HCT116 (cell line): Measurements from ENCODE around the gene PROM2. TPM values are rescaled to one million over a fixed set of nuclear protein-coding genes. Genes with fewer than 3 reads are reported as not detected.

Experiments used
- ATAC-seq: fragments of 200-7000 bp; cut with Tn5 transposase; 2 replicates; pipeline ENCODE4 v1.9.1; 2020; ENCODE audit warnings: mild to moderate bottlenecking, moderate library complexity
- BruUV-seq: library from RNA; stranded (reverse); fragments of 400-500 nt; replicated peaks from 2 replicates; lab custom pipeline; 2021; lab: Mats Ljungman, UMichigan
- CTCF ChIA-PET: fragments of 300-600 bp; sonication (Branson Sonifier 250); formaldehyde crosslinking; loops from one replicate; lab custom pipeline; 2021; ENCODE audit warnings: antibody characterized with exemption; lab: Charles Lee
- POLR2A ChIA-PET: fragments of 300-600, 350-600 bp; sonication (Branson Sonifier 250); formaldehyde crosslinking; loops from one replicate; lab custom pipeline; 2021; ENCODE audit warnings: antibody characterized with exemption; lab: Charles Lee
- RAD21 ChIA-PET, 2 experiments: fragments of 300-600 bp; sonication (Branson Sonifier 250); formaldehyde crosslinking; loops; one replicate each; lab custom pipeline; 2023; ENCODE audit warnings: low total read pairs in 2 of 2; ENCODE audit not compliant: uncharacterized antibody in 2 of 2, unreplicated experiment in 2 of 2, low non-redundant PET in 1 of 2; lab: Charles Lee
- DNase-seq: peaks from one replicate; pipeline ENCODE4 v3.0.0-alpha.2; 2010; ENCODE audit warnings: low read depth, low spot score
- H2AFZ ChIP-seq: fragments of 200-600 bp; shearing (Covaris generic), sonication (generic); 2 replicates; pipeline ENCODE4 v1.6.1; 2017; ENCODE audit warnings: low read depth, mixed run types, mixed read lengths, antibody characterized with exemption, low read length; ENCODE audit not compliant: poor library complexity, severe bottlenecking
- H3K27ac ChIP-seq: 2 replicates; pipeline ENCODE4 v1.5.1; 2012; ENCODE audit warnings: low read depth, low read length
- H3K27me3 ChIP-seq: fragments of 200-600 bp; sonication (generic); 2 replicates; pipeline ENCODE4 v1.6.1; 2016; ENCODE audit warnings: mixed run types, low read length, mixed read lengths; ENCODE audit not compliant: insufficient read depth
- H3K36me3 ChIP-seq, 2 experiments: fragments of 200-500 bp in 1 of 2; fragments of 200-600 bp in 1 of 2; sonication (Bioruptor generic) in 1 of 2; sonication (generic) in 1 of 2; 2 replicates each; pipeline versions ENCODE4 v1.5.1 to v1.6.1; 2014 to 2016; ENCODE audit warnings: low read length in 2 of 2, inconsistent platforms in 1 of 2, mixed read lengths in 1 of 2, mixed run types in 1 of 2; ENCODE audit not compliant: insufficient read depth in 2 of 2, control insufficient read depth in 1 of 2
- H3K4me1 ChIP-seq, 2 experiments: fragments of 200-600 bp in 1 of 2; sonication (generic) in 1 of 2; 2 replicates each; pipeline versions ENCODE4 v1.5.1 to v1.6.1; 2012 to 2017; ENCODE audit warnings: low read length in 2 of 2, inconsistent platforms in 1 of 2, mild to moderate bottlenecking in 1 of 2, mixed read lengths in 1 of 2, mixed run types in 1 of 2, moderate library complexity in 1 of 2; ENCODE audit not compliant: insufficient read depth in 2 of 2, control insufficient read depth in 1 of 2
- H3K4me2 ChIP-seq: fragments of 200-600 bp; sonication (generic); 2 replicates; pipeline ENCODE4 v1.6.1; 2017; ENCODE audit warnings: mixed run types, low read length, mixed read lengths
- H3K4me3 ChIP-seq, 2 experiments: fragments of 200-600 bp in 1 of 2; sonication (generic) in 1 of 2; replicated peaks in 1 of 2; 2 replicates each; pipeline ENCODE4 v1.5.1; 2011 to 2016; ENCODE audit warnings: low read length in 2 of 2, control low read depth in 1 of 2, low read depth in 1 of 2, mild to moderate bottlenecking in 1 of 2, mixed read lengths in 1 of 2, mixed run types in 1 of 2
- H3K79me2 ChIP-seq: fragments of 200-600 bp; sonication (generic); 2 replicates; pipeline ENCODE4 v1.6.1; 2017; ENCODE audit warnings: mild to moderate bottlenecking, mixed run types, low read length, moderate library complexity, mixed read lengths; ENCODE audit not compliant: insufficient read depth
- H3K9ac ChIP-seq: fragments of 200-600 bp; sonication (generic); 2 replicates; pipeline ENCODE4 v1.6.1; 2016; ENCODE audit warnings: low read length, mixed read lengths
- H3K9me2 ChIP-seq: fragments of 200-600 bp; sonication (generic), shearing (Covaris generic); 2 replicates; pipeline ENCODE4 v1.6.1; 2017; ENCODE audit warnings: mixed run types, mild to moderate bottlenecking, moderate library complexity; ENCODE audit not compliant: insufficient read depth
- H3K9me3 ChIP-seq, 2 experiments: fragments of 200-500 bp in 1 of 2; fragments of 200-600 bp in 1 of 2; sonication (Bioruptor generic) in 1 of 2; sonication (generic) in 1 of 2; 2 replicates each; pipeline ENCODE4 v1.6.1; 2014 to 2017; ENCODE audit warnings: low read length in 2 of 2, mixed read lengths in 2 of 2, inconsistent platforms in 1 of 2, low read depth in 1 of 2, mild to moderate bottlenecking in 1 of 2, mixed run types in 1 of 2, moderate library complexity in 1 of 2; ENCODE audit not compliant: control insufficient read depth in 1 of 2, insufficient read depth in 1 of 2
- H4K20me1 ChIP-seq: fragments of 200-600 bp; sonication (generic), shearing (Covaris generic); 2 replicates; pipeline ENCODE4 v1.6.1; 2017; ENCODE audit warnings: mixed run types, mild to moderate bottlenecking, moderate library complexity; ENCODE audit not compliant: insufficient read depth
- CBX3 ChIP-seq: IDR thresholded peaks from 2 replicates; pipeline ENCODE4 v1.6.1; 2012; ENCODE audit warnings: low read depth
- CEBPB ChIP-seq: IDR thresholded peaks from 2 replicates; pipeline ENCODE4 v1.6.1; 2012; ENCODE audit warnings: low read depth
- EZH2 ChIP-seq: fragments of 200-600 bp; sonication (generic); IDR thresholded peaks from 2 replicates; pipeline ENCODE4 v1.6.1; 2017; ENCODE audit warnings: antibody characterized with exemption, mixed run types
- EZH2phosphoT487 ChIP-seq: fragments of 200-600 bp; IDR thresholded peaks from 2 replicates; pipeline ENCODE4 v1.6.1; 2018; ENCODE audit warnings: antibody characterized with exemption, borderline replicate concordance
- FOSL1 ChIP-seq: IDR thresholded peaks from 2 replicates; pipeline ENCODE4 v1.6.1; 2012; ENCODE audit warnings: low read depth
- JUND ChIP-seq: IDR thresholded peaks from 2 replicates; pipeline ENCODE4 v1.6.1; 2012
- POLR2A ChIP-seq: IDR thresholded peaks from 2 replicates; pipeline ENCODE4 v1.7.0; 2011; ENCODE audit warnings: borderline replicate concordance; ENCODE audit not compliant: insufficient read depth, insufficient read length; ENCODE audit errors: extremely low read depth
- POLR2AphosphoS5 ChIP-seq: IDR thresholded peaks from 2 replicates; pipeline ENCODE4 v1.6.1; 2011; ENCODE audit warnings: mild to moderate bottlenecking, low read depth, low read length, moderate library complexity
- SP1 ChIP-seq: IDR thresholded peaks from 2 replicates; pipeline ENCODE4 v1.6.1; 2012; ENCODE audit warnings: low read depth
- TCF7L2 ChIP-seq: IDR thresholded peaks from 2 replicates; pipeline ENCODE4 v1.7.0; 2011; ENCODE audit warnings: borderline replicate concordance, inconsistent platforms; ENCODE audit not compliant: insufficient read depth, insufficient read length; ENCODE audit errors: extremely low read depth
- ZNF274 ChIP-seq: fragments of 200-500 bp; sonication (Bioruptor generic); IDR thresholded peaks from 2 replicates; pipeline ENCODE4 v1.6.1; 2014; ENCODE audit warnings: mild to moderate bottlenecking, low read depth, low read length, inconsistent platforms
- intact Hi-C: fragments of 100-400 bp; cut with micrococcal nuclease; formaldehyde crosslinking; loops from 2 replicates; pipeline ENCODE4 v1.10.0; 2022
- total RNA-seq: library from RNA; stranded (reverse); gene quantifications from one replicate; pipeline ENCODE4 v1.2.1, GENCODE V29; 2021; ENCODE audit not compliant: unreplicated experiment
- TF ChIP-seq, protein P1 (sequence below), 3 experiments: fragments of 200-600 bp in 1 of 3; sonication (generic) in 1 of 3; IDR thresholded peaks in 2 of 3; conservative IDR thresholded peaks in 1 of 3; 2 replicates each; pipeline ENCODE4 v1.5.1; 2012 to 2017; ENCODE audit warnings: low read depth in 2 of 3, low read length in 2 of 3, antibody characterized with exemption in 1 of 3, borderline replicate concordance in 1 of 3, control low read depth in 1 of 3, mild to moderate bottlenecking in 1 of 3, mixed read lengths in 1 of 3, mixed run types in 1 of 3, moderate library complexity in 1 of 3; ENCODE audit not compliant: insufficient read depth in 1 of 3
- TF ChIP-seq, protein P2 (sequence below): IDR thresholded peaks from 2 replicates; pipeline ENCODE4 v1.6.1; 2012; ENCODE audit warnings: low read depth
- TF ChIP-seq, protein P3 (sequence below): IDR thresholded peaks from 2 replicates; pipeline ENCODE4 v1.6.1; 2012

PROM2 gene
- total RNA-seq, 1 experiment from 2014 or later: 11.9 TPM

DNA sequence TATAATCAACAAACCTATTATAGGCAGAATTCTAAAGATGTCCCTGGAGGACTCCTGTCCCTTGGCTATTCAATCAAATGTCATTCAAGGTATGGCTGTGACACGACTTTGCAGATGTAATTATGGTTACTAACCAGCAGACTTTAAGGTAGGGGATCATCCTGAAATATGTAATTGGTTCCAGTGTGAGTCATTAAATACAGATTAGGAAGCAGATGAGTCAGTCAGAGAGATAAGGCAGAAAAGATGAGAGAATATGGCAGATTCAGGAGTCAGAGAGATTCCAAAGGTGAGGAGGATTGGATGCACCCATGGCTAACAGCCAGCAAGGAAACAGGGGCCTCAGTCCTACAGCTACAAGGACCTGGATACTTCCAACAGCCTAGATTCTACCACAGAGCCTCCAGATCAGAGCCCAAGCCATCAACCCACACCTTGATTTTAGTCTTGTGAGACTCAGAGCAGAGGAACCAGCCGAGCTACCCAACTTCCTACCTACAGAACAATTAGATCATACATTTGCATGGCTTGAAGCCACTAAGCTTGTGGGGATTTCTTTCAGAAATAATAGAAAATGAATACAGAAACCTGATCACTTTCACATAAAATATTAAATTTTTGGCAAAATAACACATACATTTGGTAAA is 11.2 kb upstream of the PROM2 start:
- ATAC-seq (no peak), DNase-seq (no peak)
- no peaks in the 10 kb centered on the region for H3K27me3 ChIP-seq
- ChIA-PET RAD21 (no interaction called here), CTCF (interaction anchor here (1.0 to 1.4 kb wide), 2 partner anchors 14 to 32 kb away, joined by 3 read pairs; no protein-coding TSS in a partner anchor), POLR2A (no interaction called here)
- no peaks in the 10 kb centered on the region for H4K20me1 ChIP-seq
- H3K9me2 ChIP-seq: no peaks in the 10 kb centered on the region
- no peaks in the 10 kb centered on the region for H3K36me3 ChIP-seq
- no peak overlapping the region for H3K27ac ChIP-seq
- intact Hi-C loops: no loop called here
- BruUV-seq: no TSS peak
- H3K79me2 ChIP-seq: no peaks in the 10 kb centered on the region
- no peak overlapping the region for H3K4me3 ChIP-seq
- no peaks in the 10 kb centered on the region for H3K9me3 ChIP-seq
- H3K4me1 ChIP-seq: peaks cover 0 to 14% of the 10 kb centered on the region in 2 experiments; a peak in 2 of 4 replicates
- H3K9ac ChIP-seq: no peak overlapping the region
- H2AFZ ChIP-seq: no peak overlapping the region
- H3K4me2 ChIP-seq: peak overlapping the region; percentile 8
- TF ChIP-seq EZH2phosphoT487 (no peak), FOSL1 (peak; percentile 50; the same call in 1 of the 2 replicates), CBX3 (no peak), JUND (0 out of 2 replicates have a peak, but pooled peaks have one; percentile 24)

DNA sequence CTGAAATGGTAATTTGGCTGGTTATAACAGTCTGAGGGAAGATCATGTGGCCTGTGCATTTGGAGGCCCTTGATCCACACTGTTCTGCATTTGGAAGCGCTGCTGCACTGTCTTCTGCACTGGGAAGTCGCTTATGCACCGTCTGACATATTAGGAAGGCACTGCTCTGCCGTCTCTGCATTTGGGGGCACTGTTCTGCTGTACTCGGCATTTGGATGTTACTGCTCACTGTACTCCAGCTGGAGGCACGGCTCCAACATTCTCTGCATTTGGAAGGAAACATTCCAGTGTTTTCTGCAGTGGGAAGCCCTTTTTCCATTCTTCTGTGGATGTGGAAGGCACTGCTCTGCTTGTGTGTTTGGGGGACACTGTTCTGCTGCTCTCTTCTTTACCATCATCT is 9.6 kb upstream of the PROM2 start:
- ATAC-seq (no peak), DNase-seq (no peak)
- no TSS peak for BruUV-seq
- Histone ChIP-seq H3K9ac (no peak overlapping the region), H2AFZ (no peak overlapping the region), H3K4me2 (no peak overlapping the region), H3K27ac (no peak overlapping the region), H3K36me3 (no peaks in the 10 kb centered on the region), H3K9me2 (no peaks in the 10 kb centered on the region), H3K9me3 (no peaks in the 10 kb centered on the region), H3K4me1 (peaks cover 0 to 14% of the 10 kb centered on the region in 2 experiments; a peak in 2 of 4 replicates), H4K20me1 (no peaks in the 10 kb centered on the region), H3K79me2 (no peaks in the 10 kb centered on the region), H3K4me3 (no peak overlapping the region), H3K27me3 (no peaks in the 10 kb centered on the region)
- intact Hi-C loops: no loop called here
- ChIA-PET POLR2A (no interaction called here), CTCF (no interaction called here), RAD21 (no interaction called here)
- TF ChIP-seq SP1 (no peak), EZH2 (no peak), TCF7L2 (no peak), ZNF274 (no peak), EZH2phosphoT487 (no peak), POLR2AphosphoS5 (no peak), POLR2A (no peak), JUND (no peak), CEBPB (no peak)
- TF ChIP-seq, protein P1, sequence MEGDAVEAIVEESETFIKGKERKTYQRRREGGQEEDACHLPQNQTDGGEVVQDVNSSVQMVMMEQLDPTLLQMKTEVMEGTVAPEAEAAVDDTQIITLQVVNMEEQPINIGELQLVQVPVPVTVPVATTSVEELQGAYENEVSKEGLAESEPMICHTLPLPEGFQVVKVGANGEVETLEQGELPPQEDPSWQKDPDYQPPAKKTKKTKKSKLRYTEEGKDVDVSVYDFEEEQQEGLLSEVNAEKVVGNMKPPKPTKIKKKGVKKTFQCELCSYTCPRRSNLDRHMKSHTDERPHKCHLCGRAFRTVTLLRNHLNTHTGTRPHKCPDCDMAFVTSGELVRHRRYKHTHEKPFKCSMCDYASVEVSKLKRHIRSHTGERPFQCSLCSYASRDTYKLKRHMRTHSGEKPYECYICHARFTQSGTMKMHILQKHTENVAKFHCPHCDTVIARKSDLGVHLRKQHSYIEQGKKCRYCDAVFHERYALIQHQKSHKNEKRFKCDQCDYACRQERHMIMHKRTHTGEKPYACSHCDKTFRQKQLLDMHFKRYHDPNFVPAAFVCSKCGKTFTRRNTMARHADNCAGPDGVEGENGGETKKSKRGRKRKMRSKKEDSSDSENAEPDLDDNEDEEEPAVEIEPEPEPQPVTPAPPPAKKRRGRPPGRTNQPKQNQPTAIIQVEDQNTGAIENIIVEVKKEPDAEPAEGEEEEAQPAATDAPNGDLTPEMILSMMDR (IDR thresholded peaks at IDR 0.05 in 2 of 3, conservative IDR thresholded peaks at IDR 0.05 in 1 of 3; ENCODE audit: borderline replicate concordance in 1 of 3, insufficient read depth in 1 of 3, low read depth in 2 of 3, low read length in 2 of 3): no peak
- TF ChIP-seq, protein P2, sequence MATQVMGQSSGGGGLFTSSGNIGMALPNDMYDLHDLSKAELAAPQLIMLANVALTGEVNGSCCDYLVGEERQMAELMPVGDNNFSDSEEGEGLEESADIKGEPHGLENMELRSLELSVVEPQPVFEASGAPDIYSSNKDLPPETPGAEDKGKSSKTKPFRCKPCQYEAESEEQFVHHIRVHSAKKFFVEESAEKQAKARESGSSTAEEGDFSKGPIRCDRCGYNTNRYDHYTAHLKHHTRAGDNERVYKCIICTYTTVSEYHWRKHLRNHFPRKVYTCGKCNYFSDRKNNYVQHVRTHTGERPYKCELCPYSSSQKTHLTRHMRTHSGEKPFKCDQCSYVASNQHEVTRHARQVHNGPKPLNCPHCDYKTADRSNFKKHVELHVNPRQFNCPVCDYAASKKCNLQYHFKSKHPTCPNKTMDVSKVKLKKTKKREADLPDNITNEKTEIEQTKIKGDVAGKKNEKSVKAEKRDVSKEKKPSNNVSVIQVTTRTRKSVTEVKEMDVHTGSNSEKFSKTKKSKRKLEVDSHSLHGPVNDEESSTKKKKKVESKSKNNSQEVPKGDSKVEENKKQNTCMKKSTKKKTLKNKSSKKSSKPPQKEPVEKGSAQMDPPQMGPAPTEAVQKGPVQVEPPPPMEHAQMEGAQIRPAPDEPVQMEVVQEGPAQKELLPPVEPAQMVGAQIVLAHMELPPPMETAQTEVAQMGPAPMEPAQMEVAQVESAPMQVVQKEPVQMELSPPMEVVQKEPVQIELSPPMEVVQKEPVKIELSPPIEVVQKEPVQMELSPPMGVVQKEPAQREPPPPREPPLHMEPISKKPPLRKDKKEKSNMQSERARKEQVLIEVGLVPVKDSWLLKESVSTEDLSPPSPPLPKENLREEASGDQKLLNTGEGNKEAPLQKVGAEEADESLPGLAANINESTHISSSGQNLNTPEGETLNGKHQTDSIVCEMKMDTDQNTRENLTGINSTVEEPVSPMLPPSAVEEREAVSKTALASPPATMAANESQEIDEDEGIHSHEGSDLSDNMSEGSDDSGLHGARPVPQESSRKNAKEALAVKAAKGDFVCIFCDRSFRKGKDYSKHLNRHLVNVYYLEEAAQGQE: no peak
- TF ChIP-seq, protein P3, sequence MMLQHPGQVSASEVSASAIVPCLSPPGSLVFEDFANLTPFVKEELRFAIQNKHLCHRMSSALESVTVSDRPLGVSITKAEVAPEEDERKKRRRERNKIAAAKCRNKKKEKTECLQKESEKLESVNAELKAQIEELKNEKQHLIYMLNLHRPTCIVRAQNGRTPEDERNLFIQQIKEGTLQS: no peak
